MM.1S (cell line): ENCODE data around the gene CD52.

Source experiments
- EZH2 ChIP-seq: fragments of 300-600 bp; sonication (generic); optimal IDR thresholded peaks from 2 replicates; pipeline ENCODE3; 2017; ENCODE audit warnings: low read depth, mild to moderate bottlenecking, antibody characterized with exemption, low read length, mixed read lengths
- EZH2phosphoT487 ChIP-seq: fragments of 300-600 bp; sonication (generic); IDR thresholded peaks from 2 replicates; pipeline ENCODE4 v1.6.1; 2018; ENCODE audit warnings: antibody characterized with exemption, low read length
- TF ChIP-seq, protein P1 (sequence below): fragments of 300-600 bp; sonication (generic); IDR thresholded peaks from 2 replicates; pipeline ENCODE4 v1.5.1; 2016; ENCODE audit warnings: antibody characterized with exemption, low read length, mixed read lengths

DNA sequence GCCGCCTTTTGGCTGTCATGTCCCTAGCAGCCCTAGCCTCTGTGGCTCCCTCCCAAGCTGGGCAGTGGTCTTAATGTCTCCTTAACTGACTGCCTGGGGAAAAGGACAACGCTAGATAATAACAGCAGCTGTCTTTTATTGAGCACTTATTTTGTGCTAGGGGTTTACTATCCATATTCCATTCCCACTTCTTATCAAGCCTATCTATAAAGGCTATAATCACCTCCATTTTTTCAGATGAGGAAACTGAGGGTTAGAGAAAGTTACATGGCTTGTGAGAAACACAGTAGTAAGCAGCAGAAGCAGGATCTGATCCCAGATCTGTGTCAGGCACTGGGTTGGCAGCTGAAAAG lies 31.7 kb upstream of the CD52 start:
- TF ChIP-seq, protein P1, sequence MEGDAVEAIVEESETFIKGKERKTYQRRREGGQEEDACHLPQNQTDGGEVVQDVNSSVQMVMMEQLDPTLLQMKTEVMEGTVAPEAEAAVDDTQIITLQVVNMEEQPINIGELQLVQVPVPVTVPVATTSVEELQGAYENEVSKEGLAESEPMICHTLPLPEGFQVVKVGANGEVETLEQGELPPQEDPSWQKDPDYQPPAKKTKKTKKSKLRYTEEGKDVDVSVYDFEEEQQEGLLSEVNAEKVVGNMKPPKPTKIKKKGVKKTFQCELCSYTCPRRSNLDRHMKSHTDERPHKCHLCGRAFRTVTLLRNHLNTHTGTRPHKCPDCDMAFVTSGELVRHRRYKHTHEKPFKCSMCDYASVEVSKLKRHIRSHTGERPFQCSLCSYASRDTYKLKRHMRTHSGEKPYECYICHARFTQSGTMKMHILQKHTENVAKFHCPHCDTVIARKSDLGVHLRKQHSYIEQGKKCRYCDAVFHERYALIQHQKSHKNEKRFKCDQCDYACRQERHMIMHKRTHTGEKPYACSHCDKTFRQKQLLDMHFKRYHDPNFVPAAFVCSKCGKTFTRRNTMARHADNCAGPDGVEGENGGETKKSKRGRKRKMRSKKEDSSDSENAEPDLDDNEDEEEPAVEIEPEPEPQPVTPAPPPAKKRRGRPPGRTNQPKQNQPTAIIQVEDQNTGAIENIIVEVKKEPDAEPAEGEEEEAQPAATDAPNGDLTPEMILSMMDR, result no peak
- TF ChIP-seq EZH2phosphoT487 (no peak), EZH2 (no peak)
